Mesenchymal stem cell (in vitro differentiated cells and primary cell): ENCODE data around the gene LTBP2.
A peak's percentile ranks its signal among the peaks of the same experiment; 100 is the strongest.

Source experiments
- DNase-seq: peaks from one replicate; pipeline ENCODE4 v3.0.0-alpha.2; 2013
- H2AFZ ChIP-seq: one replicate; pipeline ENCODE4 v1.6.1; 2013; ENCODE audit warnings: low read depth, mild to moderate bottlenecking, control low read depth, inconsistent platforms, low read length, moderate library complexity
- H2AK5ac ChIP-seq: 2 replicates; pipeline ENCODE4 v1.6.1; 2013; ENCODE audit warnings: low read length, moderate library complexity, mild to moderate bottlenecking, inconsistent platforms; ENCODE audit not compliant: severe bottlenecking
- H2BK120ac ChIP-seq: one replicate; pipeline ENCODE4 v1.6.1; 2013; ENCODE audit warnings: low read depth, mild to moderate bottlenecking, inconsistent platforms, low read length, moderate library complexity
- H2BK12ac ChIP-seq, 2 experiments: one replicate each; pipeline ENCODE4 v1.6.1; 2013; ENCODE audit warnings: inconsistent platforms in 2 of 2, low read length in 2 of 2, mild to moderate bottlenecking in 2 of 2, moderate library complexity in 2 of 2, control low read depth in 1 of 2
- H2BK15ac ChIP-seq: one replicate; pipeline ENCODE4 v1.6.1; 2013; ENCODE audit warnings: mild to moderate bottlenecking, low read depth, inconsistent platforms; ENCODE audit not compliant: poor library complexity, severe bottlenecking
- H2BK5ac ChIP-seq: 2 replicates; pipeline ENCODE4 v1.6.1; 2013; ENCODE audit warnings: low read depth, mild to moderate bottlenecking, low read length, control low read depth, inconsistent platforms; ENCODE audit not compliant: poor library complexity, severe bottlenecking
- H3K14ac ChIP-seq, 2 experiments: one replicate each; pipeline ENCODE4 v1.6.1; 2013; ENCODE audit warnings: inconsistent platforms in 2 of 2, low read length in 2 of 2, control low read depth in 1 of 2, mild to moderate bottlenecking in 1 of 2, moderate library complexity in 1 of 2
- H3K18ac ChIP-seq, 2 experiments: one replicate each; pipeline ENCODE4 v1.6.1; 2013; ENCODE audit warnings: inconsistent platforms in 2 of 2, low read length in 2 of 2, control low read depth in 1 of 2, low read depth in 1 of 2, mild to moderate bottlenecking in 1 of 2
- H3K23ac ChIP-seq, 2 experiments: one replicate each; pipeline ENCODE4 v1.6.1; 2013; ENCODE audit warnings: inconsistent platforms in 2 of 2, low read length in 2 of 2, mild to moderate bottlenecking in 2 of 2, moderate library complexity in 2 of 2, control low read depth in 1 of 2
- H3K27ac ChIP-seq: 2 replicates; pipeline ENCODE4 v1.5.1; 2013; ENCODE audit warnings: mild to moderate bottlenecking, moderate library complexity, low read length, control low read depth, inconsistent platforms; ENCODE audit not compliant: poor library complexity, severe bottlenecking
- H3K27me3 ChIP-seq, 2 experiments: 2 replicates each; pipeline versions ENCODE4 v1.6.1 to v1.7.0; 2013; ENCODE audit warnings: low read length in 2 of 2, mild to moderate bottlenecking in 2 of 2, moderate library complexity in 2 of 2, control low read depth in 1 of 2, inconsistent platforms in 1 of 2; ENCODE audit not compliant: control insufficient read depth in 1 of 2, insufficient read depth in 1 of 2
- H3K36me3 ChIP-seq, 2 experiments: 2 replicates each; pipeline versions ENCODE4 v1.6.1 to v1.7.0; 2013; ENCODE audit warnings: low read length in 2 of 2, control low read depth in 1 of 2, inconsistent platforms in 1 of 2, low read depth in 1 of 2, mild to moderate bottlenecking in 1 of 2; ENCODE audit not compliant: insufficient read depth in 2 of 2, control insufficient read depth in 1 of 2
- H3K4ac ChIP-seq, 2 experiments: one replicate each; pipeline ENCODE4 v1.6.1; 2013; ENCODE audit warnings: inconsistent platforms in 2 of 2, low read length in 2 of 2, mild to moderate bottlenecking in 2 of 2, moderate library complexity in 2 of 2, control low read depth in 1 of 2, low read depth in 1 of 2
- H3K4me1 ChIP-seq: 2 replicates; pipeline ENCODE4 v1.6.1; 2013; ENCODE audit warnings: low read depth, low read length, control low read depth; ENCODE audit not compliant: control insufficient read depth, insufficient read depth
- H3K4me2 ChIP-seq: 2 replicates; pipeline ENCODE4 v1.6.1; 2013; ENCODE audit warnings: low read length, mild to moderate bottlenecking, inconsistent platforms; ENCODE audit not compliant: poor library complexity, severe bottlenecking
- H3K4me3 ChIP-seq, 2 experiments: 2 replicates each; pipeline versions ENCODE4 v1.5.1 to v1.7.0; 2013; ENCODE audit warnings: low read length in 2 of 2, mild to moderate bottlenecking in 2 of 2, control low read depth in 1 of 2, low read depth in 1 of 2; ENCODE audit not compliant: insufficient read depth in 1 of 2
- H3K79me1 ChIP-seq: replicated peaks from 2 replicates; pipeline ENCODE4 v1.6.1; 2013; ENCODE audit warnings: mild to moderate bottlenecking, control low read depth, low read length, inconsistent platforms; ENCODE audit not compliant: poor library complexity, severe bottlenecking
- H3K9ac ChIP-seq: 2 replicates; pipeline ENCODE4 v1.7.0; 2013; ENCODE audit warnings: mild to moderate bottlenecking, low read length, moderate library complexity
- H3K9me3 ChIP-seq: 2 replicates; pipeline ENCODE4 v1.7.0; 2013; ENCODE audit warnings: mild to moderate bottlenecking, low read length; ENCODE audit not compliant: control insufficient read depth
- H4K8ac ChIP-seq: one replicate; pipeline ENCODE4 v1.6.1; 2013; ENCODE audit warnings: inconsistent platforms, mild to moderate bottlenecking, low read length, moderate library complexity
- H4K91ac ChIP-seq: one replicate; pipeline ENCODE4 v1.6.1; 2013; ENCODE audit warnings: mild to moderate bottlenecking, low read length, inconsistent platforms
- WGBS: methylation state at CpG from one replicate; pipeline ENCODE4 v1.1.7; 2013; ENCODE audit warnings: mixed read lengths; 5-methylcytosine and 5-hydroxymethylcytosine counted together

LTBP2 gene

DNA sequence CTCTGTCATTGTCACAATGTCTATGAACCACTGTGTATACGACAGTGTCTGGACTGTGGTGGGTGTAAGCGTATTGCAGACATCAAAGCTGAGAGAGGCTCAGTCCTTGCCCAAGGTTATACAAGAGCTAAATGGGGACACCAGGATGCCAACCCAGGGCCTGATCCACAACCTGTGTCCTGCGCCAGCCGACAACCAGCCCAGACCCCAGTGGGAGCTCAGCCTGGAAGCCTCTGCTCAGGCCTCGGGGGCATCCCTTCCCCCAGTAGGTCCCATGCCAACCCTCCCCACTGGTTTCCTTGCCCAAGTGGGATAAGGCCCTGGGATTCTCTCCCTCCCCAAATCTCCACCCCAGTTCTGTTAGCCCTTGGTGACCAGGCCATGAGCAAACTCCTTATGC is 54.3 kb downstream of the LTBP2 start:
- H2BK15ac ChIP-seq, result no peak overlapping the region
- H3K18ac ChIP-seq, result no peak overlapping the region
- no peaks in the 10 kb centered on the region for H3K27me3 ChIP-seq

DNA sequence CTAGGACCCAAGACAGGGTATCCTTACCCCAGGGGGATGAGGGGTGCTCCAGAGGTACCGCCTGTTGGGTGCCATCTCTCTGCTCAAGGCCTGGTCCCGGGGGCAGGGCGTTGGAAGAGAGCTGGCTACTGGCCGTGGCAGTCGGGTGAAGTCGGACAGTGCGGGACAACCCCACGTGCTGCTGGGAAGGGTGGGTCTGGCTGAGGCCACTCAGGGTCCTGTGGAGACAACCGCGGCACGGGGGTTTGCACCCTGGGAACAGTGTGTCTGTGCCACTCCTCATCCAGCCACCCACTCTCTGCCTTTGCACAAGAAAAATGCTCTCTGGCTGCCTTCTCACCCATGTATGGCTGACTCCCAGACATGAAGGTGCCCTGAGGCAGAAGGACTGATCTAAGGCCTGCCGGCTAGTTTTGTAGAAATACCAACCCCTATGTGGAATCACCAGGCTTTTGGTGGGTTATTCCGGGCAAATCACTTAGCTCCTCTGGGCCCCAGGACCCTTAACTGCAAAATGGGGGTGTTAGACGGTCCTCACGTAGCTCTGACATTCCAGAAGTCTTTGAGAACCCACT is 56.5 kb downstream of the LTBP2 start:
- Histone ChIP-seq H4K8ac (no peak overlapping the region), H3K23ac (no peak overlapping the region), H2BK120ac (no peak overlapping the region), H3K4ac (no peak overlapping the region), H3K79me1 (peaks cover 44% of the 10 kb centered on the region), H2AFZ (no peak overlapping the region), H3K27ac (no peak overlapping the region), H3K4me3 (no peak overlapping the region), H3K27me3 (no peaks in the 10 kb centered on the region), H3K4me1 (peaks cover 18% of the 10 kb centered on the region), H3K18ac (no peak overlapping the region), H2BK15ac (no peak overlapping the region), H3K14ac (no peak overlapping the region), H4K91ac (no peak overlapping the region), H2AK5ac (no peak overlapping the region), H3K9ac (no peak overlapping the region), H3K9me3 (no peaks in the 10 kb centered on the region), H3K4me2 (no peak overlapping the region), H2BK5ac (no peak overlapping the region), H2BK12ac (no peak overlapping the region), H3K36me3 (peaks cover 55 to 62% of the 10 kb centered on the region in 2 experiments)
- 95% methylated on average over 15 of the region's 15 CpGs for WGBS
- DNase-seq, result no peak

More for the DNA sequence above, 54.3 kb downstream of the LTBP2 start:
- Histone ChIP-seq H3K4ac (no peak overlapping the region), H3K27ac (no peak overlapping the region), H4K91ac (peak overlapping the region; percentile 16), H3K4me2 (no peak overlapping the region), H2AFZ (no peak overlapping the region), H3K79me1 (peaks cover 27% of the 10 kb centered on the region), H2BK5ac (no peak overlapping the region), H3K4me3 (no peak overlapping the region), H3K9me3 (no peaks in the 10 kb centered on the region), H3K14ac (no peak overlapping the region), H3K4me1 (peaks cover 6% of the 10 kb centered on the region), H2AK5ac (no peak overlapping the region), H2BK120ac (no peak overlapping the region), H3K36me3 (peaks cover 35 to 60% of the 10 kb centered on the region in 2 experiments), H4K8ac (no peak overlapping the region), H2BK12ac (peak overlapping the region in 1 of 2 experiments; percentile 38), H3K9ac (no peak overlapping the region), H3K23ac (no peak overlapping the region)
- no peak for DNase-seq
- WGBS, result 83% methylated on average over 5 of the region's 5 CpGs

DNA sequence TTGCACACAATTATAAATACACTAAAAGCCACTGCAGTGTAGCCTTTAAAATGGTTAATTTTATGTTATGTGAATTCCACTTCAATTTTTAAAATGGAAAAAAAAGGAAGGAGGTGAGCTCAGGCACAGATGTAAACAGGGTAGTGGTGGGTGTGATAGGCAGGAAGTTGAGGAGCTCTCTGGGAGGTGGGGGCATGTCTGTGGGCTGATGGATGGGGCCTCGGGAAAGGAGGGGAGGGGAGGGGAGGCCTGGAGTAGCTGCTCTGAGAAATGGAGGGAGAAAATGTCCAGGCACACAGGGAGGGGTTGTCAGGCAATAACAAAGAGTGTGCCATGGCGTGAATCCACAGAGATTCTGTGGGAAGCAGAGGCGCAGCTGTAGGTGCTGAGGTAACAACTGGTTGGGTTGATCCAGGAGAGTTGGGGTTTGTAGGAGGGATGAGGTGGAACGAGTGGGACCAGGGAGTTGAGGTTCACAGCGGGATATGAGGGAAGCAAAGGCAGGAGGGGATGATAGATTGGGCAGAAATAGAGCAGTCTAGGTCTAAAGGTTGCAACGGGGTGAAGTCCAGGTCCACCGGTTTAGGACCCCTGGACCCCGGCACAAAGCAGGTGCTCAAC is 57.2 kb downstream of the LTBP2 start:
- no peak overlapping the region for H2AFZ ChIP-seq
- H3K4me1 ChIP-seq, result peaks cover 20% of the 10 kb centered on the region
- no peak overlapping the region for H3K9ac ChIP-seq
- no peaks in the 10 kb centered on the region for H3K27me3 ChIP-seq
- peaks cover 58 to 62% of the 10 kb centered on the region in 2 experiments for H3K36me3 ChIP-seq
- no peak overlapping the region for H2BK12ac ChIP-seq
- H3K23ac ChIP-seq, result no peak overlapping the region
- peak overlapping the region in 1 of 2 experiments; percentile 55 for H3K18ac ChIP-seq
- H2BK5ac ChIP-seq, result no peak overlapping the region
- H3K4me2 ChIP-seq, result no peak overlapping the region
- no peak overlapping the region for H2BK15ac ChIP-seq
- 85% methylated on average over 8 of the region's 8 CpGs for WGBS
- H2BK120ac ChIP-seq, result no peak overlapping the region
- no peak overlapping the region for H4K8ac ChIP-seq
- no peak overlapping the region for H3K14ac ChIP-seq
- H3K9me3 ChIP-seq, result no peaks in the 10 kb centered on the region
- H4K91ac ChIP-seq, result no peak overlapping the region
- H3K4me3 ChIP-seq, result no peak overlapping the region
- peaks cover 44% of the 10 kb centered on the region for H3K79me1 ChIP-seq
- no peak overlapping the region for H2AK5ac ChIP-seq
- H3K27ac ChIP-seq, result no peak overlapping the region
- DNase-seq, result no peak
- peak overlapping the region in 1 of 2 experiments; percentile 37 for H3K4ac ChIP-seq

DNA sequence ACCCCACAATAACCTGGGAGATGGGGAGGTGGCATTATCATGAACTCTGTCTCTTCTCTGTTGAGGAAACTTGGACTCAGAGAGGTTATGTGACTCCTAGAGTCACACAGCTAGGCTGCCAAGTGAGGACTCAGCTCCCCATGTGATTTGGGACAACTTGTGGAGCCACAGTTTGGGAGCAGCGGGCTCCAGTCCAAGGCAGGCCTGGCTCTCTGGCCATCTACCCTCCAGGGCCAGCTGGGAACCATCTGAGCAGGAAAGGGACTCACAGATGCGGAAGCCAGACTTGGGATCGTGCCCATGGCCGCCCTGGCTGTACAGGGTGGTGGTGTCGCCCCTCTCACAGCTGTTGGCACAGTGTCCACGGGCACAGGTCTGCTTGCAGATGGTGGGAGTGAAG is 59.4 kb downstream of the LTBP2 start:
- peaks cover 24% of the 10 kb centered on the region for H3K4me1 ChIP-seq
- H3K36me3 ChIP-seq, result peaks cover 70 to 74% of the 10 kb centered on the region in 2 experiments
- H2AFZ ChIP-seq, result no peak overlapping the region
- no peak overlapping the region for H2BK15ac ChIP-seq
- no peak overlapping the region for H2BK12ac ChIP-seq
- H3K27me3 ChIP-seq, result no peaks in the 10 kb centered on the region
- no peaks in the 10 kb centered on the region for H3K9me3 ChIP-seq
- H4K91ac ChIP-seq, result peak overlapping the region; percentile 57
- H3K14ac ChIP-seq, result no peak overlapping the region
- peaks cover 47% of the 10 kb centered on the region for H3K79me1 ChIP-seq
- H3K9ac ChIP-seq, result peak overlapping the region; percentile 40
- H3K4me3 ChIP-seq, result no peak overlapping the region
- H2BK5ac ChIP-seq, result no peak overlapping the region
- no peak for DNase-seq
- H2AK5ac ChIP-seq, result peak overlapping the region; percentile 46
- no peak overlapping the region for H3K4me2 ChIP-seq
- no peak overlapping the region for H3K23ac ChIP-seq
- H2BK120ac ChIP-seq, result peak overlapping the region; percentile 20
- no peak overlapping the region for H4K8ac ChIP-seq
- H3K18ac ChIP-seq, result no peak overlapping the region
- 92% methylated on average over 6 of the region's 6 CpGs for WGBS
- peak overlapping the region in 1 of 2 experiments; percentile 18 for H3K4ac ChIP-seq
- H3K27ac ChIP-seq, result no peak overlapping the region
